Colonic mucosa (tissue), 4 donors: Measurements from ENCODE around the gene PDIA3. TPM values are rescaled to one million over a fixed set of nuclear protein-coding genes. Genes with fewer than 3 reads are reported as not detected.
A peak's percentile ranks its signal among the peaks of the same experiment; 100 is the strongest.

ENCODE experiments used
- DNase-seq: peaks from one replicate; pipeline ENCODE4 v3.0.0-alpha.2; 2020
- H3K27ac ChIP-seq: fragments of 200-600 bp; one replicate; pipeline ENCODE4 v1.8.0; 2021
- H3K27me3 ChIP-seq: fragments of 200-600 bp; one replicate; pipeline ENCODE4 v1.8.0; 2021
- H3K36me3 ChIP-seq: fragments of 200-600 bp; one replicate; pipeline ENCODE4 v1.8.0; 2021
- H3K4me1 ChIP-seq: fragments of 200-600 bp; one replicate; pipeline ENCODE4 v1.8.0; 2021; ENCODE audit warnings: mild to moderate bottlenecking
- H3K4me3 ChIP-seq: fragments of 200-600 bp; one replicate; pipeline ENCODE4 v1.8.0; 2021
- H3K9ac ChIP-seq, 2 donors: one replicate each; pipeline ENCODE4 v1.7.0; 2013; ENCODE audit warnings: control low read depth in 2 of 2, low read depth in 2 of 2, low read length in 2 of 2
- H3K9me3 ChIP-seq: fragments of 200-600 bp; one replicate; pipeline ENCODE4 v1.8.0; 2021
- intact Hi-C: fragments of 100-400 bp; cut with DNase I; formaldehyde crosslinking; loops from one replicate; pipeline ENCODE4 v1.14.1; 2022
- total RNA-seq, 2 donors: library from RNA; stranded (reverse); fragmentation: NEBNext Ultra II Directional in 1 of 2; extraction: Animal tissue kit (Norgen Biotek cat#: 25700) in 1 of 2; gene quantifications; one replicate each; pipeline ENCODE4 v1.2.1, GENCODE V29; 2021
- TF ChIP-seq, protein P1 (sequence below): fragments of 200-600 bp; IDR thresholded peaks from one replicate; pipeline ENCODE4 v1.8.0; 2022; ENCODE audit warnings: antibody characterized with exemption, mild to moderate bottlenecking
- donor health status: healthy.
- donor health status: DM: no; HTN: no; CAD: no.
- donor health status: DM: no; HTN: no; CAD: no.

Gene PDIA3
- total RNA-seq, 2 donors from 2014 or later: 554 to 846 TPM

DNA sequence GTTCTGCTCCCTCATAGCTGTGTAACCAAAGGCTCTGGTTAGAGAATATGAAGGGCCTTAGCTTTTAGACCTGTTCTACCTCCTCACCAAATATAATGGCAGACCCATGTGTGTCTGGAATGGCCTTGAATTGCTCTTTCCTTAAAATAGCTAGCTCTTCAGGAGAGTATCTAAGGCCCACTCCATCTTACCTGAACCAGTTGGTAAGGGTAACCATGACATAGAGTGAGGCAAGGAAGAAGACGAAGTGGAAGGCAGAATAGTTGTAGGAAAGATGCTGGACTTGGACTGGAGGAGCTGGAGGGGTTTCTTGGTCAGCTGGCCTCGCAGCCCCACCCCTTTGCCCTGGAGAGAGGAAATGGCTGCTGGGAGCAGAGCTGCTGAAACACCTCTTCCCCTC, 49.0 kb downstream of the PDIA3 start:
- H3K36me3 ChIP-seq: peaks cover 8% of the 10 kb centered on the region
- H3K9me3 ChIP-seq: no peaks in the 10 kb centered on the region
- no peak overlapping the region for H3K9ac ChIP-seq
- no peak for DNase-seq
- peak overlapping the region; percentile 14 for H3K27ac ChIP-seq
- peaks cover 32% of the 10 kb centered on the region for H3K4me1 ChIP-seq
- TF ChIP-seq, protein P1, sequence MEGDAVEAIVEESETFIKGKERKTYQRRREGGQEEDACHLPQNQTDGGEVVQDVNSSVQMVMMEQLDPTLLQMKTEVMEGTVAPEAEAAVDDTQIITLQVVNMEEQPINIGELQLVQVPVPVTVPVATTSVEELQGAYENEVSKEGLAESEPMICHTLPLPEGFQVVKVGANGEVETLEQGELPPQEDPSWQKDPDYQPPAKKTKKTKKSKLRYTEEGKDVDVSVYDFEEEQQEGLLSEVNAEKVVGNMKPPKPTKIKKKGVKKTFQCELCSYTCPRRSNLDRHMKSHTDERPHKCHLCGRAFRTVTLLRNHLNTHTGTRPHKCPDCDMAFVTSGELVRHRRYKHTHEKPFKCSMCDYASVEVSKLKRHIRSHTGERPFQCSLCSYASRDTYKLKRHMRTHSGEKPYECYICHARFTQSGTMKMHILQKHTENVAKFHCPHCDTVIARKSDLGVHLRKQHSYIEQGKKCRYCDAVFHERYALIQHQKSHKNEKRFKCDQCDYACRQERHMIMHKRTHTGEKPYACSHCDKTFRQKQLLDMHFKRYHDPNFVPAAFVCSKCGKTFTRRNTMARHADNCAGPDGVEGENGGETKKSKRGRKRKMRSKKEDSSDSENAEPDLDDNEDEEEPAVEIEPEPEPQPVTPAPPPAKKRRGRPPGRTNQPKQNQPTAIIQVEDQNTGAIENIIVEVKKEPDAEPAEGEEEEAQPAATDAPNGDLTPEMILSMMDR: no peak
- intact Hi-C loops: loop anchor here (10.0 kb wide), 1 partner anchor 920 kb away; the partner anchor contains the start of genes B2M and PATL2
- no peak overlapping the region for H3K4me3 ChIP-seq
- H3K27me3 ChIP-seq: no peaks in the 10 kb centered on the region

DNA sequence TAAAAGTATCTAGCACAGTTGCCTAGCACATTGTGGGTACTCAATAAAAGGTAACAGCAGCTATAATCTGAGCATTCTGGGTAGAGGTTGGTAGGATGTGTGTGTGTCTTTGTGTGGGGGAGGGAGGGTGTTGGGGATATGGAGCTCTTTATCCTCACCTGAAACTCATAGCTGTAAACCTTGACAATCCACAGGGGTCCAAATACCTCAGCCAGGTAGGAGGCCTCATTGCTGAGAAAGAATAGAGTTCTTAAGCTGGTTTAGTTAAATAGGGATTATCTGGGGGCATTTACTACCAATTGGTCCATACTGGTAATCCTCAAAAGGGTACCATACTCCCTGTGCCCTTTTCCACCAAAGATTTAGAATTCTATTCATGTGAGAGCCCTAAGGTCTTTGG, 49.8 kb downstream of the PDIA3 start:
- Histone ChIP-seq H3K36me3 (peaks cover 8% of the 10 kb centered on the region), H3K9me3 (no peaks in the 10 kb centered on the region), H3K9ac (no peak overlapping the region), H3K4me1 (peaks cover 32% of the 10 kb centered on the region), H3K4me3 (no peak overlapping the region), H3K27me3 (no peaks in the 10 kb centered on the region), H3K27ac (no peak overlapping the region)
- no peak for DNase-seq
- intact Hi-C loops: loop anchor here (10.0 kb wide), 1 partner anchor 919 kb away; the partner anchor contains the start of genes B2M and PATL2
- TF ChIP-seq, protein P1: no peak

DNA sequence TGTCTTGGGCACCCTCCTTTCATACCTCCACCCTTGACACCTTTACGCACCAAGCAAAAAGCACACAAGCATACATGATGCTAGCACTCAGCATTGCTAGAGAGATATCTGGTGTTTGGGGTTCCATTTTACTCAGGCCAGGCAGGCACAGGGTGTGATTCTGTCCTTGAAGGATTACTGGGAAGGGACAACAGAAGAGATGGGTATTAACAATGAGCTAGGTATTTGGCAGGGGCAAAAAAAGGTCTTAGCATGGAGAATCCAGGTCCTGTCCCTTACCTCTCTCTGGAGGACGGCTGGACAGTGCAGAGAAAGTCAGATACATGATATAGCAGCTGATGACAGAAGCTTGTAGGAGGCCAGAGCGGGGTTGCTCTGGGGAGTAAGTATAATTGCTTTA, 50.3 kb downstream of the PDIA3 start:
- DNase-seq: no peak
- Histone ChIP-seq H3K27ac (no peak overlapping the region), H3K27me3 (no peaks in the 10 kb centered on the region), H3K9me3 (no peaks in the 10 kb centered on the region), H3K36me3 (peaks cover 8% of the 10 kb centered on the region), H3K4me3 (no peak overlapping the region), H3K9ac (peak overlapping the region in 1 of 2 donors; percentile 46), H3K4me1 (peaks cover 32% of the 10 kb centered on the region)
- intact Hi-C loops: loop anchor here (10.0 kb wide), 1 partner anchor 918 kb away; the partner anchor contains the start of genes B2M and PATL2
- TF ChIP-seq, protein P1: no peak

DNA sequence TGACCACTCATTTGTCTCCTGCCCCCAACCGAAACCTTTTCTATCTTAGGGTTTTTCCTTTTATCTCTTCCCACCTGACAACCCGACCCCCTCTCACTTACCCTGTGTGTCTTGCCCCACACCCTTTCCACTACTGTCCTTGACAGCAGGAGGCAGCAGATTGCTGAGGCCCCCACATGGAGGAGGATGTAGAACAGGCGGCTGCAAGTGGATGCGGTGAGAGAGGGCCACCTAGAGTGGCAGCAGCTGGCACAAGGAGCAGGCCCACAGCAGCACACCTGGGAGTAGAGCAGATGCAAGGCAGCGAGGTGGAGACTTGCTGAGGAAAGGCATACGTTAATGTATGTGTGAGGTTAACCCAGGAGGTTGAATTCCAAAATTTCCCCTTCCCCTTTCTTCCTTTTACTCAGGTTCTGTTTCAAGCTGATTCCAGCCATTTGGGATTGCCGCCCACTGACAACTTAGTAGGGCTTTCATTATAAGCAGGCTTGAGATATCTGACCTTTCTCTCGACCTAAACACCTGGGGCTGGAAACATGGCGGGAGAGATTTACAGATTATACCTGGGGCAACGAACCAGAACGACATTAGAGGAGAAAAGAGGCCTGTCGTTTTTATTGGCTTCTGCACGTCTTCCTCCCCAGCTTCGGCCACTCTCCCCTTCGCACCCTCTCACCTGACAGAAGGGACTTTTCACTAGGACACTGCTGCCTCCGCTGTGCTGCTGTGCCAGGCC, 53.1 kb downstream of the PDIA3 start:
- TF ChIP-seq, protein P1: no peak
- H3K27me3 ChIP-seq: no peaks in the 10 kb centered on the region
- intact Hi-C loops: loop anchor here (10.0 kb wide), 1 partner anchor 915 kb away; the partner anchor contains the start of genes B2M and PATL2
- H3K36me3 ChIP-seq: peaks cover 4% of the 10 kb centered on the region
- H3K4me3 ChIP-seq: no peak overlapping the region
- peak overlapping the region; percentile 90 for H3K27ac ChIP-seq
- peaks cover 21% of the 10 kb centered on the region for H3K4me1 ChIP-seq
- no peaks in the 10 kb centered on the region for H3K9me3 ChIP-seq
- DNase-seq: peak; percentile 49
- peak overlapping the region; percentile 45 to 99 for H3K9ac ChIP-seq

DNA sequence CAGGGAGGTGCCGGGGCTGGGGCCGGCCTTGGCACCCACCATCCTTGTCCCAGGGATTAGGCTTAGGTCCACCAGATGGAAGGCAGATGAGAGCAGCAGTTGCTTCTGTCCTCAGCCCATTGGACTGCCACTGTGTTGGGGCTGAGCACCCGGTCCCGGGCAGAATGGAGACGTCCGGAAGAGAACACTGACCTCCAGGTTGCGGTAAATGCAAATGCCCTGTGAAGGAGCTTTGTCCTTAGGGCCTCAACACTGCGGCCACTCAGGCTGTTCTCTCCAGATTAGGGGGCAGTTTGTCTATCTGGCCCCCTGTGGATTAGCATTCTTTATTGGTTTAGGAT, 53.7 kb downstream of the PDIA3 start, which contains the start of gene SERINC4:
Gene SERINC4, minus strand, starts transcription at position 276 of the 341 bp plus-strand sequence. Its CDS starts 234 bp downstream, at position 42.
- peaks cover 19% of the 10 kb centered on the region for H3K4me1 ChIP-seq
- H3K9me3 ChIP-seq: no peaks in the 10 kb centered on the region
- no peaks in the 10 kb centered on the region for H3K27me3 ChIP-seq
- intact Hi-C loops: loop anchor here (10.0 kb wide), 1 partner anchor 915 kb away; the partner anchor contains the start of genes B2M and PATL2
- TF ChIP-seq, protein P1: no peak
- DNase-seq: no peak
- peaks cover 3% of the 10 kb centered on the region for H3K36me3 ChIP-seq
- peak within 1 kb of the TSS; percentile 90 for H3K27ac ChIP-seq
- H3K4me3 ChIP-seq: peak within 1 kb of the TSS; percentile 89
- peak within 1 kb of the TSS; percentile 84 to 99 for H3K9ac ChIP-seq
